Measurements from ENCODE around the gene NAGLU.

NAGLU gene

GRCh38 chr17:42564815-42565522 is 28.9 kb downstream of the NAGLU start:
- no peak for DNase-seq (ENCODE audit: low read depth in 2 of 2)

DNA sequence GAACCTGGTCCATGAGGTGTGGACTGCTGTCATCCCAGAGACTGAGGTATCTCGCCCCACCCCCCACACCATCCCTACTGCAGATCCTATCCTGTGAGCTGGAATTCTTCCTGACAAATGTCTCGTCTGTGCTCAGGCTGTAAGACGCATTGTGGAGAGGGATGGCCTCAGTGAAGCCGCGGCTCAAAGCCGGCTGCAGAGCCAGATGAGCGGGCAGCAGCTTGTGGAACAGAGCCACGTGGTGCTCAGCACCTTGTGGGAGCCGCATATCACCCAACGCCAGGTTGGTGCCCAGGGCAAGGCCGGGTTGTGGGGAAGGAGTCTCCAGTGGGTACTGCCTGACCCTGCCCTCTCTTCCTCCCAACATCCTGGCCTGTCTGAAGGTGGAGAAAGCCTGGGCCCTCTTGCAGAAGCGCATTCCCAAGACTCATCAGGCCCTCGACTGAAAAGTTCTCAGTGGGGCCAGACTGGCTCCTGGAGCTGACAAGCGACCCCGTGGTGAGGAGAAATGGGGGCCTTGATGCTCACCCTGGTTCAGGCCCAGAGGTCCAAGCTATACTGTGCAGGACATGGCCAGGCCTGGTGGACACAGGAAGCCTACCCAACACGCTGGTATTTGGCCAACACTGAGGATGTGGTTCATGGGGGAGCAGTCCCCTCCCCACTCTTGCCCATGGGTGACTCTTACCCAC is 29.6 kb downstream of the NAGLU start:
- DNase-seq (ENCODE audit: low read depth in 2 of 2) = no peak

- DNase-seq (ENCODE audit: low read depth in 2 of 2) = no peak
Observed at GRCh38 chr17:42566215-42566882, 30.3 kb downstream of the NAGLU start.

- peak; percentile 91 to 94 for DNase-seq (ENCODE audit: low read depth in 2 of 2)
Observed at GRCh38 chr17:42566883-42567573, 31.0 kb downstream of the NAGLU start, which contains the start of gene MLX. MLX (plus strand) TSS chr17:42567100; CDS start chr17:42567125, 25 bp downstream.

DNA sequence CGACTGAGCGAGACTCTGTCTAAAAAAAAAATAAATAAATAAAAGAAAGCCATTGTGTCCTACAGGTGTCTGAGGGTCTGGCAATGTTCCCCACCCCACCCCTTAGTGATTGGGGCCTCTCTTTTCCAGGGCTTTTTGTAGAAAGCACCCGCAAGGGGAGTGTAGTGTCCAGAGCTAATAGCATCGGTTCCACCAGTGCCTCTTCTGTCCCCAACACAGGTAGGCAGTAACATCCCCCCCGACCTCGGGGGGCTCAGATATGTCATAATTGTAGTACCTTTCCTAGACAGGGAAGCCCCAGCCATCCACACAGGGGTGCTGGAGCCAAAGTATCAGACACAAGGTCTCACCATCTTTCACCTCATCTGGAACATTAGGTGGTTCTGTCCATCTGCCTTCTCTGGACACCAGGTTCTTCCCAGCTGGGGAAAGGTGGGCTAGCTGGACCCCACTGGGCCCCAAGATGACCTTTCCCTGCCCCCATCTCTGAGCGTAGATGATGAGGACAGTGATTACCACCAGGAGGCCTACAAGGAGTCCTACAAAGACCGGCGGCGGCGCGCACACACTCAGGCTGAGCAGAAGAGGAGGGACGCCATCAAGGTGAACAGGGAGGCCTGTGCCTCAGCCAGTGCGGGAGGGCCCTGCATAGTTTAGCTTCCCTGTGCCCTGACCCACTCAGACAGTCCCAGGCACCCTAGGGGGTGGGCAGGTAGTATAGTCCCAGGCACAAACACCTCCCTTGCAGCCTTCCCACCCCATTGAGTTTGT is 32.5 kb downstream of the NAGLU start:
- no peak for DNase-seq (ENCODE audit: low read depth in 2 of 2)

GRCh38 chr17:42571435-42572225 is 35.6 kb downstream of the NAGLU start:
- DNase-seq (ENCODE audit: low read depth in 2 of 2) = no peak

DNA sequence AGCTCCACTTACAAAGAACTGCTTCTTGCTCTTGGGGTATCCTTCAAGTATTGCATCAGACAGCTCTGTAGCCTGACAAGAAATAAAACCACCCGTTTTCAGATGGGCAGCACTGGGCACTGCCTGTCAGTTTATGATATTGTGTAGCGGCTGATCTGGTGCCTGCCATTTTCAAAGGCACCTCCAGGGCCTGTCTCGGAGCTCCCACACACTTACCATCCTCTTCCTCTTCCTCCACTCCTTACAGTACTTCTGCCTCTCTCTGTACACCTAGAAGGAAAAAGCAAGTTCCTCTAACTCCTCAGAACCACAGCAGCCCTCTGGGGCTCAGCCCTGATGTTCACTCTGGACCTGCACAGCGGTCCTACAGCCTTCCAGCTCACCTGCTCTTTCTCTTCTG is 37.1 kb downstream of the NAGLU start:
- no peak for DNase-seq (ENCODE audit: low read depth in 2 of 2)

- DNase-seq (ENCODE audit: low read depth in 2 of 2) = no peak
Observed at GRCh38 chr17:42574463-42574862, 38.4 kb downstream of the NAGLU start.

DNA sequence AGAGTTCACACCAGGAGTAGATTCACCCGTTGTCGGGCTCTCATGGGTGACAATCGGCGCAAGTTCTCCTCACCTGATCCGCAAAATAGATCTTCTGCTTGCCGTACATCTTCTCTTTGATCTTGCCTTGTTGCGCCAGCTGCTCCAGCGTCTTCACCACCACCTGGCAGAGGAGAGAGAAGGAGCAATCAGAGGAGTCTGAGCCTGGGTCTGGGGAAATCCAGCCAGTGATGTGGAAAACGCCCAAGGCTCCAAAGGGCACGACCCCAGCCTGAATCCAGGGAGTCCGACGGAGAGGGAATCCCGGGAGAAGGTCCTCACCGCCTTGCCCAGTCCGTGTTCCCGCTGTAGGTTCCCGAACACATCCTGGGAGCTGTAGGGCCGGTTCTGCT is 41.1 kb downstream of the NAGLU start:
- no peak for DNase-seq (ENCODE audit: low read depth in 2 of 2)

GRCh38 chr17:42577532-42578281 is 41.7 kb downstream of the NAGLU start, which contains the start of gene PSMC3IP:
PSMC3IP (minus strand) TSS chr17:42577729; CDS start chr17:42577686, 43 bp downstream.
- peak; percentile 92 to 94 for DNase-seq (ENCODE audit: low read depth in 2 of 2)

DNA sequence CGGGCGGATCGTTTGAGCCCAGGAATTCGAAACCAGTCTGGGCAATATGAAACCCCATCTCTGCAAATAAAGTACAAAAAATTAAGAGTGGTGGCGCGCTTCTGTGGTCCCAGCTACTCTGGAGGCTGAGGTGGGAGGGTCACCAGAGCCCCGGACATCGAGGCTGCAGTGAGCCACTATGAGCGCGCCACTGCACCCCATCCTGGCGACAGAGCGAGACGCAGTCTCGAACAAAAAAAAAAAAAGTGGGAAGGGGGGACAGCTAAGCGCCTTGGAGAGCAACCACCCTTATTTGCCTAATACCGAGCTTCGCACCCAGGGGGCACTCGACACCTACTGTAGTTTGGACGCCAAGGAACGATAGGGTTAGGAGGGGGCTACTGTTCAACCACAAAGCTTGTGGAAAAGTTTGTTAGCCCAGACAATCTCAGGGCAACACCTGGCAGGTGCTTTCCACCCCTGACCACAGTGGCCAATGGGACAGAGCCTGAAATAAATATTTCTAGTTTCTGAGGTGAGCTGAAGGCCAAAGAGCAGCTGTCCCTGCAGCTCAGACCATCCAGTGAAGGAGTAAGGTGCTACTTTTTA is 42.3 kb downstream of the NAGLU start:
- peak; percentile 58 to 60 for DNase-seq (ENCODE audit: low read depth in 2 of 2)

- DNase-seq (ENCODE audit: low read depth in 2 of 2) = no peak
Observed at GRCh38 chr17:42579794-42580551, 43.9 kb downstream of the NAGLU start.

DNA sequence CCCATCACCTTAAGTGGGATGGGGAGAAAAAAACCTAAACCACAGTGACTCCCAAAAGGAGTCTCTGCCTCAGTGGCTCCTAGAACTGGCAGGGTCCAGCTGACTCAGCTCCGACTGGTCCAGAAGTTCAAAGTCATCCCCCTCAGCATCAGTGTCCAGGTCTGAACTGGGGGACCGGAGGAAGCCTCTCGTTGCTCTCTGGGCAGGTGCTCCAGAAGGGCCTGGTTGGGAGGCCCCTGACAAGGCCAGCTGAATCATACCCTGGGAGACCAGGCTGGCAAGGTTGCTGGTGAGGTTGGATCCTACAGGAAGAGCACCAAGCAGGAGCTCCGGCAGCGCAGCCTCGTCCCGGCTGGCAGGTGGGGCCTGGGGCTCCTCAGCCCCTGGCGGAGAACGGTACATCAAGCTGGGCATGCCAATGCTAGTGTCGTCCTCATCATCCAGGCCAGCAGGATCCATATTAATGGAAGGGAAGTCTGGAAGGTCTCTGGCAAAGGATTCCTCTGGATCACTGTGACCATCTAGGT is 45.8 kb downstream of the NAGLU start:
- DNase-seq (ENCODE audit: low read depth in 2 of 2) = no peak

DNA sequence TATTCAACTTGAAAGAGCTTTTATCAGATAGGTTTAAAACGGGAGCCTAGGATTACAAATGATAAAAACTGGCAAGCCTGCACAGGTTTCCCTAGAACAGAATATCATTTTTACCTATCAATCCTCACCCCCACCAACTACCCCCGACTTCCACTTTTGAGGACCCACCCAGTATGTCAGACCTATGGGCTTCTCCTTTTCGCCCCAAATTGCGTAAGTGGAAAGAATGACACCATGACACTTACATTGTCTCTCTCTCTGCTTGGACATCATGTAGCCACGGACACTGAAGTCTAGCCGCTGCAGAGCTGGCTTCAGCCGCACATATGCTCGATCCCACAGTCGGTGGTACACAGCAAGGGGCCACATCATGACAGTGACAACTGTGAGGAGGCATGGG is 48.8 kb downstream of the NAGLU start:
- DNase-seq (ENCODE audit: low read depth in 2 of 2) = no peak

DNA sequence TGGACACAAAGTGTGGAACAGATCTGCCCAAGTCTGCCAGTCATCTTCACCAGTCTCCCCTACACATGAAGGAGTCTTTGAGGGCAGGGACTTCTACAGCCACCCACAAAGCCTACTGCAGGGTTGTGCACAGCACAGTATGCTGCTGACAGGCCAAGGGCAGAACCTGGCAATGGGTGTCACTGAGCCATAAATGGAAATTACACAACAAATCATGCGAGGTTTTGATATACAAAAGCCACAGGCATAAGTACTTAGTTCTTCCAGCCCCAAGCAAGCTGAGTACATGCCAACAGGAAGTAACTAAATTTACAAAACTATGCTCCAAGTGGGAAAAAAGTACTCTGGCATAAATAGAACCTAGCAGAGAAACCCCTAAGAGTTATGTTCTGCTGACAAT is 49.3 kb downstream of the NAGLU start:
- no peak for DNase-seq (ENCODE audit: low read depth in 2 of 2)

GRCh38 chr17:42586514-42587230 is 50.6 kb downstream of the NAGLU start:
- no peak for DNase-seq (ENCODE audit: low read depth in 2 of 2)

DNA sequence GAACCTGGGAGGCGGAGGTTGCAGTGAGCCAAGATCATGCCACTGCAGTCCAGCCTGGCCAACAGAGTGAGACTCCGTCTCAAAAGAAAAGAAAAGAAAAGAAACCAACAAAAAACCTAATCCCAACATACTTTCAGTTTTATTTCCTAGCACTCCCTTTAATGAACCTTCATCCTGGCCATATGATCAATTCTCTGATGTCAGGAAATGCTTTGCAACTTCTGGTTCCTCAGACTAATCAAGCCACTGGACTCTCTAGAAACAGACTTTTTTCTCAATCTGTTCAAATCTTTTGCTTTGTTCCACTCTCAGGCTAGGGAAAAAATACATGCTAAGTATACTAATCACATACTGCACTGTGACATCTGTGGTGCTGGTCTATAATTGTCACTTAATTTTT is 54.8 kb downstream of the NAGLU start:
- DNase-seq (ENCODE audit: low read depth in 2 of 2) = no peak

GRCh38 chr17:42591411-42591810 is 55.4 kb downstream of the NAGLU start:
- DNase-seq (ENCODE audit: low read depth in 2 of 2) = no peak

Measured in stimulated activated CD8-positive, alpha-beta memory T cell treated with anti-CD3 and anti-CD28 coated beads, Interleukin-2, amount 100 ng/mL, for 48 hours (primary cell).